PC-3 (cell line): ENCODE results near the gene PHRF1.

Experiments used
- EZH2 ChIP-seq: fragments of 300-600 bp; sonication (generic); IDR thresholded peaks from one replicate; pipeline ENCODE4 v1.6.1; 2017; ENCODE audit warnings: antibody characterized with exemption, mild to moderate bottlenecking, low read length; ENCODE audit not compliant: unreplicated experiment
- EZH2phosphoT487 ChIP-seq: fragments of 300-600 bp; sonication (generic); IDR thresholded peaks from 2 replicates; pipeline ENCODE4 v1.6.1; 2018; ENCODE audit warnings: mild to moderate bottlenecking, antibody characterized with exemption, low read length, borderline replicate concordance
- TF ChIP-seq, protein P1 (sequence below): fragments of 300-600 bp; sonication (generic); conservative IDR thresholded peaks from 2 replicates; pipeline ENCODE4 v1.5.1; 2017; ENCODE audit warnings: antibody characterized with exemption, low read depth, mild to moderate bottlenecking, low read length

DNA sequence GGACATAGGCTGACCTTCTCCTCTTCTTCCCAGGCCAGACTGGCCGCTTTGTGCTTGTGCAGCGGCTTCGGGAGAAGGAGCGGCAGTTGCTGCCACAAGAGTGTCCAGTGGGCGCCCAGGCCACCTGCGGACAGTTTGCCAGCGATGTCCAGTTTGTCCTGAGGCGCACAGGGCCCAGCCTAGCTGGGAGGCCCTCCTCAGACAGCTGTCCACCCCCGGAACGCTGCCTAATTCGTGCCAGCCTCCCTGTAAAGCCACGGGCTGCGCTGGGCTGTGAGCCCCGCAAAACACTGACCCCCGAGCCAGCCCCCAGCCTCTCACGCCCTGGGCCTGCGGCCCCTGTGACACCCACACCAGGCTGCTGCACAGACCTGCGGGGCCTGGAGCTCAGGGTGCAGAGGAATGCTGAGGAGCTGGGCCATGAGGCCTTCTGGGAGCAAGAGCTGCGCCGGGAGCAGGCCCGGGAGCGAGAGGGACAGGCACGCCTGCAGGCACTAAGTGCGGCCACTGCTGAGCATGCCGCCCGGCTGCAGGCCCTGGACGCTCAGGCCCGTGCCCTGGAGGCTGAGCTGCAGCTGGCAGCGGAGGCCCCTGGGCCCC is 14.1 kb upstream of the PHRF1 start:
- TF ChIP-seq, protein P1, sequence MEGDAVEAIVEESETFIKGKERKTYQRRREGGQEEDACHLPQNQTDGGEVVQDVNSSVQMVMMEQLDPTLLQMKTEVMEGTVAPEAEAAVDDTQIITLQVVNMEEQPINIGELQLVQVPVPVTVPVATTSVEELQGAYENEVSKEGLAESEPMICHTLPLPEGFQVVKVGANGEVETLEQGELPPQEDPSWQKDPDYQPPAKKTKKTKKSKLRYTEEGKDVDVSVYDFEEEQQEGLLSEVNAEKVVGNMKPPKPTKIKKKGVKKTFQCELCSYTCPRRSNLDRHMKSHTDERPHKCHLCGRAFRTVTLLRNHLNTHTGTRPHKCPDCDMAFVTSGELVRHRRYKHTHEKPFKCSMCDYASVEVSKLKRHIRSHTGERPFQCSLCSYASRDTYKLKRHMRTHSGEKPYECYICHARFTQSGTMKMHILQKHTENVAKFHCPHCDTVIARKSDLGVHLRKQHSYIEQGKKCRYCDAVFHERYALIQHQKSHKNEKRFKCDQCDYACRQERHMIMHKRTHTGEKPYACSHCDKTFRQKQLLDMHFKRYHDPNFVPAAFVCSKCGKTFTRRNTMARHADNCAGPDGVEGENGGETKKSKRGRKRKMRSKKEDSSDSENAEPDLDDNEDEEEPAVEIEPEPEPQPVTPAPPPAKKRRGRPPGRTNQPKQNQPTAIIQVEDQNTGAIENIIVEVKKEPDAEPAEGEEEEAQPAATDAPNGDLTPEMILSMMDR, result no peak
- no peak for TF ChIP-seq EZH2
- TF ChIP-seq EZH2phosphoT487, result no peak
